SK-N-SH treated with all-trans-retinoic acid at 6 μM for 48 hours (cell line): Measurements from ENCODE around the gene TSHZ2.

ENCODE experiments used
- ARNTL ChIP-seq: fragments of 450-650 bp; formaldehyde crosslinking; IDR thresholded peaks from 2 replicates; pipeline ENCODE4 v1.5.0; 2020; ENCODE audit warnings: low read depth, mild to moderate bottlenecking, moderate library complexity, borderline replicate concordance
- CREB5 ChIP-seq: fragments of 250-450 bp; sonication (Bioruptor Pico); IDR thresholded peaks from 2 replicates; pipeline ENCODE4 v1.5.1; 2020; ENCODE audit warnings: low read depth, mild to moderate bottlenecking, moderate library complexity
- CSDC2 ChIP-seq: fragments of 250-450 bp; sonication (Bioruptor Pico); IDR thresholded peaks from 2 replicates; pipeline ENCODE4 v1.5.0; 2020; ENCODE audit warnings: mild to moderate bottlenecking, moderate library complexity
- CSRNP3 ChIP-seq: fragments of 250-450 bp; sonication (Bioruptor Pico); IDR thresholded peaks from 2 replicates; pipeline ENCODE4 v1.5.1; 2021; ENCODE audit warnings: mild to moderate bottlenecking, moderate library complexity
- GLIS3 ChIP-seq: fragments of 250-450 bp; sonication (Bioruptor Pico); IDR thresholded peaks from 2 replicates; pipeline ENCODE4 v1.5.0; 2020; ENCODE audit warnings: mild to moderate bottlenecking, moderate library complexity
- PPARA ChIP-seq: fragments of 250-450 bp; sonication (Bioruptor Pico); IDR thresholded peaks from 2 replicates; pipeline ENCODE4 v1.5.0; 2020; ENCODE audit warnings: mild to moderate bottlenecking, borderline replicate concordance
- ZC3H10 ChIP-seq: fragments of 250-450 bp; sonication (Bioruptor Pico); IDR thresholded peaks from 2 replicates; pipeline ENCODE4 v1.5.1; 2021; ENCODE audit warnings: mild to moderate bottlenecking, moderate library complexity
- ZFP30 ChIP-seq: fragments of 450-650 bp; formaldehyde crosslinking; IDR thresholded peaks from 2 replicates; pipeline ENCODE4 v1.5.0; 2022; ENCODE audit warnings: mild to moderate bottlenecking, moderate library complexity
- ZNF565 ChIP-seq: fragments of 450-650 bp; formaldehyde crosslinking; conservative IDR thresholded peaks from 2 replicates; pipeline ENCODE4 v1.5.0; 2020; ENCODE audit warnings: low read depth, mild to moderate bottlenecking, moderate library complexity
- ZNF8 ChIP-seq: fragments of 450-650 bp; formaldehyde crosslinking; IDR thresholded peaks from 2 replicates; pipeline ENCODE4 v1.5.0; 2020; ENCODE audit warnings: mild to moderate bottlenecking, moderate library complexity

GRCh38 chr20:52972965-52973819, 1.0 kb downstream of the TSHZ2 start:
- no peak for TF ChIP-seq ARNTL
- TF ChIP-seq ZNF8, result no peak
- TF ChIP-seq ZFP30, result no peak
- TF ChIP-seq CREB5 (CRISPR knock-in tag), result no peak
- TF ChIP-seq ZNF565, result no peak
- no peak for TF ChIP-seq GLIS3 (CRISPR knock-in tag)
- TF ChIP-seq CSDC2 (CRISPR knock-in tag), result no peak
- TF ChIP-seq CSRNP3 (CRISPR knock-in tag), result no peak
- TF ChIP-seq PPARA, result no peak
- no peak for TF ChIP-seq ZC3H10 (CRISPR knock-in tag)
